Breast epithelium (tissue), 3 donors: ENCODE data around the gene PTPN22.

ENCODE experiments used
- CTCF ChIP-seq, 3 donors: fragments of 450-650 bp; IDR thresholded peaks; one replicate each; pipeline ENCODE4 v1.5.1; 2016 to 2017; ENCODE audit warnings: antibody characterized with exemption in 3 of 3, mild to moderate bottlenecking in 3 of 3, moderate library complexity in 3 of 3
- POLR2A ChIP-seq: fragments of 450-650 bp; IDR thresholded peaks from one replicate; pipeline ENCODE4 v1.6.1; 2016; ENCODE audit warnings: antibody characterized with exemption, mild to moderate bottlenecking, moderate library complexity
- POLR2AphosphoS5 ChIP-seq, 3 donors: sonication (generic); formaldehyde crosslinking; IDR thresholded peaks; one replicate each; pipeline ENCODE4 v1.6.1; 2017; ENCODE audit warnings: antibody characterized with exemption in 3 of 3

- TF ChIP-seq CTCF (IDR thresholded peaks at IDR 0.05) (no peak), POLR2AphosphoS5 (IDR thresholded peaks at IDR 0.05) (no peak), POLR2A (no peak)
These were observed 102.5 kb downstream of the PTPN22 start for GRCh38 chr1:113768916-113769600.
